Measurements from ENCODE around the gene EXOC4.

EXOC4 gene

DNA sequence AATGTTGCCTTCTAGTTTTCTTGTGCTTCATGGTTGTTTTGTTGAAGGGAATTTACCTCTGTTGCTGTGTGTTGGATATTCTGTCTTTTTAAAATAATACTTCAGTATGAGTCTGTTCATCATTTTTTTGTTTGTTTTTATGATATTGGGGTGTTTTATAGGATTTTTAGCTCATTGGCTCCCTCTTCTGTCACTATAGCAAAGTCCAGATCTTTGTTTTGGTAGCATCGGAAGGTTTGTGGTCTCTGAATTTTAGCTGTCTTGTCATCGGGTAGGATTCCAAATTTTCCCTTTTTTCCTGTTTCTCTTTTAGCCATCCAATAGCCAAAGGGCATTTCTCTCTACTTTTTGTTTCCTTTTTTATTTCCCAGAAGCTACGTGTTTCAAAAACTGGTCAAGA, 91.4 kb downstream of the EXOC4 start:
- H3K27me3 ChIP-seq (ENCODE audit: insufficient read depth, low read length): no peaks in the 10 kb centered on the region
- H3K36me3 ChIP-seq (ENCODE audit: insufficient read depth, low read length): no peaks in the 10 kb centered on the region
- no peak overlapping the region for H3K4me3 ChIP-seq (ENCODE audit: low read length)

DNA sequence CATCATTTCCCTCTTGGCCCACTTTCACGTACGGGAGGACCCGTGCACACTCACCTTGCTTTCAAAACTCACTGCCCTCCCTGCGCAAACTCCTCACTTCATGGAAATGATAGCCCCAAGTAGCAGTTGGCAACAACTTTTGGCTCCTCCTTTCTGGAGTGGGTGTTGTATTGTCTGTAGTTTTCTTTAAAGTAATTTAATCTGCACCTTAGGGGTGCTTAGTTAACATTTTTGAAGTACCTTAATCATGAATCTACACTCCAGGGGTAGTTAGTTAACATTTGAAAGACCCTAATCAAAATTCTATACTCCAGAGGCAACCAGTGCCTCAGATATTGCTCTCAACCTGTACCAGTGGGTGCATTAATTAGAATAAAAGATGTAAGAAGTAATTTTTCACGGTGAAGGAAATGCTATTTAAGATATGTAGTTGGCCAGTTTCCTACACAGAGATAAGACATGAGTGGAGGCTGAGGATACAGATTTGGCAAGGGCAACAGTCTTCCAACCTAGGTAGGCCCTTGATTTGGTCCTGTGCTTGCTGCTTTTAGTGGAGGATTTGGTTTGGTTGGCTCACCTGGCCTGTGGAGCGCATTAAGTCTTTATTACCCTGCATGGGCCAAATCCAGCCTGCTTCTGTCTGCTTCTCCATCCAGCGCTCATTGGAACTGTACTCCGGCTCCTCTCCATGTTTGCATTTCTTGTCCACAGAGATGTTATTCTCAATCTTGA, 93.0 kb downstream of the EXOC4 start:
- Histone ChIP-seq H3K4me3 (ENCODE audit: low read length) (no peak overlapping the region), H3K36me3 (ENCODE audit: insufficient read depth, low read length) (no peaks in the 10 kb centered on the region), H3K27me3 (ENCODE audit: insufficient read depth, low read length) (no peaks in the 10 kb centered on the region), H3K4me1 (ENCODE audit: insufficient read depth, low read length) (no peaks in the 10 kb centered on the region), H2AFZ (ENCODE audit: low read depth, low read length) (no peak overlapping the region), H3K9me3 (ENCODE audit: low read length) (no peaks in the 10 kb centered on the region)

More for the DNA sequence above, 91.4 kb downstream of the EXOC4 start:
- Histone ChIP-seq H3K4me1 (ENCODE audit: insufficient read depth, low read length) (no peaks in the 10 kb centered on the region), H3K9me3 (ENCODE audit: low read length) (no peaks in the 10 kb centered on the region), H2AFZ (ENCODE audit: low read depth, low read length) (no peak overlapping the region)

DNA sequence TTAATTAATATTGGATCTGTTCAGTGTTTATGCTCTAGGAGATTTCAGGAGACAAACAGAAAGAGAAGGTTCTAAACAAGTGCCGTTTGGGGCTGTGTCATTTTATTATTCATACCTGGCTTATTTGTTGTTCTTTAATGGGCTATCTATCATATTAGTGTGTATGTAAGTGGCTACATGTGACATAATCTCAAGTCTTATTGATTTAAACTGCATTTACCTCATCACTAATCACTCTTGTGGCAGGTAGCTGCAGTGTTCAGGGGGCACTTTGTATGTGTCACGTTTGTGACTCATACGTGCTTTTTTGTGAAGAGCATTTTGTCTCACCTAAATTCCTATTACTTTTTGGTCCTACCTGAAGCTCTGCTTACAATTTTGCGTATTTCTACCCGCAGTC, 95.4 kb downstream of the EXOC4 start:
- H3K27me3 ChIP-seq (ENCODE audit: insufficient read depth, low read length): no peaks in the 10 kb centered on the region
- H3K9me3 ChIP-seq (ENCODE audit: low read length): peaks cover 3% of the 10 kb centered on the region
- H3K36me3 ChIP-seq (ENCODE audit: insufficient read depth, low read length): no peaks in the 10 kb centered on the region
- no peak overlapping the region for H2AFZ ChIP-seq (ENCODE audit: low read depth, low read length)
- no peak overlapping the region for H3K4me3 ChIP-seq (ENCODE audit: low read length)
- no peaks in the 10 kb centered on the region for H3K4me1 ChIP-seq (ENCODE audit: insufficient read depth, low read length)

DNA sequence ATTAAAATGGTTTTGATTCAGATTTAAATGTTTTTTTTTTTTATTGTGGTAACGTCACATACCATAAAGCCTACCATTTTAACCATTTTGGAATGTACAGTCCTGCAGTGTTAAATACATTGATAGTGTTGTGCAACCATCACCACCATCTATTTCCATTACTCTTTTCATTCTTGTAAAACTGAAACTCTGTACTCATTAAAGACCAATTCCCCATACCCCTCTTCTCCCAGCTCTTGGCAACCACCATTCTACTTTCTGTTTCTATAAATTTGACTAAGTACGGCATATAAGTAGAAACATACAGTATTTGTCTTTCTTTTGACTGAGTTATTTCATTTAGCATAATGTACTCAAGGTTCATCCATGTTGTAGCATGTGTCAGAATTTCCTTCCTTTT, 96.2 kb downstream of the EXOC4 start:
- Histone ChIP-seq H3K9me3 (ENCODE audit: low read length) (peaks cover 3% of the 10 kb centered on the region), H3K4me3 (ENCODE audit: low read length) (no peak overlapping the region), H3K36me3 (ENCODE audit: insufficient read depth, low read length) (no peaks in the 10 kb centered on the region), H2AFZ (ENCODE audit: low read depth, low read length) (no peak overlapping the region), H3K27me3 (ENCODE audit: insufficient read depth, low read length) (no peaks in the 10 kb centered on the region), H3K4me1 (ENCODE audit: insufficient read depth, low read length) (no peaks in the 10 kb centered on the region)

DNA sequence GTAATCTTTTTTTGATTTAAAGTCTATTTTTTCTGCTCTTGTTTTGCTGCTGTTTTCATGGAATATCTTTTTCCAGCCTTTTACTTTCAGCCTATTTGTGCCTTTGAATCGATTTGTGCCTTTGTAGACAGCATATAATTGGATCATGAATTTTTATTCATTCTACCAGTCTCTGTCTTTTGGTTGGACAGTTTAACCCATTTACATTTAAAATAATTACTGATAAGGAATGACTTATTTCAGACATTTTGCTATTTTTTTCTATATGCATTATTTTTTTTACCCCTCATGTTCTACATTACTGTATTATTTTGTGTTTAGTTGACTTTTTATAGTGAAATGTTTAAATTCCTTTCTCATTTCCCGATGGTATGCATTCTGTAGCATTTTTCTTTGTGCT, 99.6 kb downstream of the EXOC4 start:
- Histone ChIP-seq H2AFZ (ENCODE audit: low read depth, low read length) (no peak overlapping the region), H3K4me1 (ENCODE audit: insufficient read depth, low read length) (no peaks in the 10 kb centered on the region), H3K4me3 (ENCODE audit: low read length) (no peak overlapping the region), H3K9me3 (ENCODE audit: low read length) (peaks cover 3% of the 10 kb centered on the region), H3K36me3 (ENCODE audit: insufficient read depth, low read length) (peaks cover 2% of the 10 kb centered on the region), H3K27me3 (ENCODE audit: insufficient read depth, low read length) (no peaks in the 10 kb centered on the region)

DNA sequence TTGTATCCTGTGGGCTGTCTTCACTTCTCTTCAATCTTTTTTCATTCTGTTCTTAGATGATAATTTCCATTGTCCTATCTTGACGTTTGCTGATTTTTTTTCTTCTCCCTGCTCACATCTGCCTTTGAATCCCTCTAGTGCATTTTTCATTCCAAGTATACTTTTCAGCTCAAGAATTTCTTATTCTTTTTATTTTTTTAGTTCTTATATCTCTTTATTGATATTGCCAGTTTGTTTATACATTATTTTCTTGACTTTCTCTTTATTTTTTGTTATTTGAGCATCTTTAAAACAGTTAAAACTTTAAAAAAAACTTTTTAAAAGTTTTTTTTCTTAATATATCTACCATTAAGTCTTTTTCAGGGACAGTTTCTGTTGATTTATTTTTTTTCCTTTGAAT, 100.9 kb downstream of the EXOC4 start:
- no peak overlapping the region for H3K4me3 ChIP-seq (ENCODE audit: low read length)
- H3K36me3 ChIP-seq (ENCODE audit: insufficient read depth, low read length): peaks cover 2% of the 10 kb centered on the region
- H2AFZ ChIP-seq (ENCODE audit: low read depth, low read length): no peak overlapping the region
- H3K4me1 ChIP-seq (ENCODE audit: insufficient read depth, low read length): no peaks in the 10 kb centered on the region
- H3K27me3 ChIP-seq (ENCODE audit: insufficient read depth, low read length): no peaks in the 10 kb centered on the region
- peaks cover 3% of the 10 kb centered on the region for H3K9me3 ChIP-seq (ENCODE audit: low read length)

DNA sequence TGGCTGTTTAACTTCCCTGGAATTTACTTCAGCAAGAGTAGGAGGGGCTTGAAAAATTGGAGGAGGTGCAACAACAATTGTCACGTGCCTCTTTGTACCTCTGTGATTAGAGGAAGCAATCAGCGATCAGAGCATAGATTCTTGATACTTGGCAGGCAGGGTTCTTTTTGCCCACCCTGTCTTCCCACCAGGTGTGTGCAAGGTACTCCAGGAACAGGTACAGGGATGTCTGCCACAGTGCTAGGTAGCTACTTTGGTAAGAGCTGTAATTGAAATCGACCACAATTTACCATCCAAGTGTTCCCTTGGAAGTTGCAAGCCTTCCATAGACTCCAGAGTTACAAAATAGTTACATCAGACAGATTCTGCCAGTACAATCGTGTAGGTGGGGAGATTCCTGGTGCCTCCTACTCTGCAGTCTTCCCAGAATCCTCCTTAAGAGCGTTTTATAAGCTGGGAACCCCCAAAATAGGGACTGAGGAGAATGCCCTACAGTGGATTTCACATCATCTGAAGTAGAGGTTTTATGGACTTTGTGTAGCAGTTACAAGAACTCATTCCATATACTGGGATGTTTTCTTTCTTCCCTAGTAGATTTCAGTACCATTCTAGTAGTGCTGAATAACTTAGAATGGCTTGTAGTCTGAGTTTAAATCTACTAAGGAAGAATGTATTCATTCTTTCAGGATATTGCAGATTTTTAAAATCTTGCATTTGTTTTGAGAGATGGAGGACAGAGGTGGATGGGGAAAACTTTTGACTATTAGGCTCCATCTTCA, 101.9 kb downstream of the EXOC4 start:
- Histone ChIP-seq H3K27me3 (ENCODE audit: insufficient read depth, low read length) (no peaks in the 10 kb centered on the region), H3K9me3 (ENCODE audit: low read length) (peaks cover 3% of the 10 kb centered on the region), H3K4me1 (ENCODE audit: insufficient read depth, low read length) (no peaks in the 10 kb centered on the region), H3K4me3 (ENCODE audit: low read length) (no peak overlapping the region), H2AFZ (ENCODE audit: low read depth, low read length) (no peak overlapping the region), H3K36me3 (ENCODE audit: insufficient read depth, low read length) (peaks cover 2% of the 10 kb centered on the region)

DNA sequence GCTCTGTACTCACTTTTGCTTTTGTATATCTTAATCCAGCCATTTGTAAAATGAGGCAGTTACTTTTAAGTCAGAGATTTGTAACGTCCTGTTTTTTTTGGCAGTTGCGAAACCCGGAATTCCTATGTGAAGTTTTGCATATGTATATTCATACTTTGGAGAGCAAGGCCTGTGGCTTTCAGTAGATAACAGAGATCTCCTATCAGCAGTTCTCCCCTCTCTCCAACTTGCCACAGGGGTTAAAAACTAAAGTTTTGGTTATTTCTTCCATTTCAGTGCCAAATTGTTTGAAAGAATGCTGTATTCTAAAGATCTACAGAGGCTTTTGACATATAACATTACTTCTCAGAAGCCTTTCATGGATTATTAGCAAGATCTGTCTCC, 102.4 kb downstream of the EXOC4 start:
- no peaks in the 10 kb centered on the region for H3K27me3 ChIP-seq (ENCODE audit: insufficient read depth, low read length)
- H2AFZ ChIP-seq (ENCODE audit: low read depth, low read length): no peak overlapping the region
- no peak overlapping the region for H3K4me3 ChIP-seq (ENCODE audit: low read length)
- no peaks in the 10 kb centered on the region for H3K4me1 ChIP-seq (ENCODE audit: insufficient read depth, low read length)
- peaks cover 2% of the 10 kb centered on the region for H3K36me3 ChIP-seq (ENCODE audit: insufficient read depth, low read length)
- H3K9me3 ChIP-seq (ENCODE audit: low read length): peaks cover 3% of the 10 kb centered on the region

DNA sequence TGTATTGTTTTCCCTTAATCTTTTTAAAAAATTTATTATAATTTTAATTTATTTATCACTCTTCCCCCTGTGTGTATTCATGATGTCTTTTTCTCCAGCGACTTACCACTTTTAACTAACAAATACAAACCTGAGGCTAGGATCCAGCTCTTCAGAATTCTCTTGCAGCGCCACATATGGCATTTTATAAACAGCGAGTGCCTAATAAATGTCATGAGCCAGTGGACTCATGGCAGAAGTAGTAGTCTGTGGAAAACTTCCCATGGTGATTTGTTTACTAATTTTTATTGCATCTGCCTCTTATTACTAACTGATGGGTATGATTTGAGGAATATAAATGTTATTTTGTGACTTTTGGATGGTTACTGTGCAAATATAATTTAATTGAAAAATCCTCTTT, 102.9 kb downstream of the EXOC4 start:
- Histone ChIP-seq H3K4me3 (ENCODE audit: low read length) (no peak overlapping the region), H3K9me3 (ENCODE audit: low read length) (peaks cover 3% of the 10 kb centered on the region), H2AFZ (ENCODE audit: low read depth, low read length) (no peak overlapping the region), H3K36me3 (ENCODE audit: insufficient read depth, low read length) (peaks cover 2% of the 10 kb centered on the region), H3K4me1 (ENCODE audit: insufficient read depth, low read length) (no peaks in the 10 kb centered on the region), H3K27me3 (ENCODE audit: insufficient read depth, low read length) (no peaks in the 10 kb centered on the region)

DNA sequence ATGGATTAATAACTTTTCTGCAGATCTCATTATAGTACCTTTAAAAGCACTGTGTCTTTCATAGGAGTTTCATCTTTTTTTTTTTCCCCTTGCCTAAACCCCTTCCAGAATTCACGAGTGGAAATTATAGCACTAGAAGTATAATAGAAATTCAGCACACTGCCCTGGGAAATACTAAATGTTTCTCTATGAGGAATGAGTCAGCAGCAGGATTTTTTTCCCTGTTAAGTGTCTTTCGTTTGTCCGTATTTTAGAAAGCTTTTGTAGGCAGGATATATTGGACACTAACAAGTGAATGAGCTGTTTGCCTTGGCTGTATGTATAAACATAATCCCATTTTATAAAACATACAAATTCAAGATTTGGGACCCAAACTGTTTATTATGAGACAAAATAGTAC, 105.8 kb downstream of the EXOC4 start:
- Histone ChIP-seq H3K4me3 (ENCODE audit: low read length) (no peak overlapping the region), H3K9me3 (ENCODE audit: low read length) (no peaks in the 10 kb centered on the region), H2AFZ (ENCODE audit: low read depth, low read length) (no peak overlapping the region), H3K27me3 (ENCODE audit: insufficient read depth, low read length) (no peaks in the 10 kb centered on the region), H3K36me3 (ENCODE audit: insufficient read depth, low read length) (peaks cover 2% of the 10 kb centered on the region), H3K4me1 (ENCODE audit: insufficient read depth, low read length) (no peaks in the 10 kb centered on the region)

DNA sequence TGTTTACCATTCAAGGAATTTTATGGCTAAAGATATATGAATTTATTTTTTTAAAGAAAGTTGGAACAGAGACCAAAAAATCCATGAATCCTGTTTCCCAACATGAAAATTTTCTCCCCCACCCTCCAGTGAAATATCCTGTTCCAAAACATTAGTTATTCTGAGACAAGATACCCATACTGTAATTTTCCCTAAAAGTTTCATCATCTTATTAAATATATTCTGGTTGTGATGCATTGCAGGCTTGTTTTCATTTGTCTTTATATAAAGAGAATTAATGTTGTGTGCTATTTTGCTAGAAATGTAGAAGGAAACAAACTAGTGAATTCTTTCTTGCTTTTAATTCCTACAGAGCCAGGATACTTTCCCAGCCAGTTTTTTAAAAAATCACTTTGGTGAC, 106.6 kb downstream of the EXOC4 start:
- Histone ChIP-seq H3K27me3 (ENCODE audit: insufficient read depth, low read length) (no peaks in the 10 kb centered on the region), H2AFZ (ENCODE audit: low read depth, low read length) (no peak overlapping the region), H3K4me3 (ENCODE audit: low read length) (no peak overlapping the region), H3K4me1 (ENCODE audit: insufficient read depth, low read length) (no peaks in the 10 kb centered on the region), H3K9me3 (ENCODE audit: low read length) (no peaks in the 10 kb centered on the region), H3K36me3 (ENCODE audit: insufficient read depth, low read length) (peaks cover 2% of the 10 kb centered on the region)

DNA sequence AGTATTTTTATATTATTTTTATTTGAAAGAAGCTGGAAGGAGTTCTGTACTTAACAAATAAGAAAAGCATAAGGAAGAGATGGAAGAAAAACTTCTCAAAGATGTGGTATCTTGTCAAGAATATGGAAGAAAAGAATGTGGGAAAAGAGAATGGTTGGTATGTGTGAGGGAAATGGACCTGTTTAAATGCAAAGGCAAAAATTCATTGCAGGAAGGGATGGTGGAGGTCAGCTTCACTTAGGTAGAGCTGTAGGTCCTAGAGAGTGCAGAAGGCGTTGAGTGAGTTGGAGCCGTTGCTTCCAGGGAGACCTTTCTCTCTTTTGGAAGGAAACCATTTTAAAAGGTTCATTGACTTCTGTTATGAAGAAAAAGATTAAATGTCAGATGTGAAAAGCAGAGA, 107.3 kb downstream of the EXOC4 start:
- no peaks in the 10 kb centered on the region for H3K4me1 ChIP-seq (ENCODE audit: insufficient read depth, low read length)
- no peaks in the 10 kb centered on the region for H3K27me3 ChIP-seq (ENCODE audit: insufficient read depth, low read length)
- H3K9me3 ChIP-seq (ENCODE audit: low read length): no peaks in the 10 kb centered on the region
- H3K4me3 ChIP-seq (ENCODE audit: low read length): no peak overlapping the region
- peaks cover 2% of the 10 kb centered on the region for H3K36me3 ChIP-seq (ENCODE audit: insufficient read depth, low read length)
- no peak overlapping the region for H2AFZ ChIP-seq (ENCODE audit: low read depth, low read length)

DNA sequence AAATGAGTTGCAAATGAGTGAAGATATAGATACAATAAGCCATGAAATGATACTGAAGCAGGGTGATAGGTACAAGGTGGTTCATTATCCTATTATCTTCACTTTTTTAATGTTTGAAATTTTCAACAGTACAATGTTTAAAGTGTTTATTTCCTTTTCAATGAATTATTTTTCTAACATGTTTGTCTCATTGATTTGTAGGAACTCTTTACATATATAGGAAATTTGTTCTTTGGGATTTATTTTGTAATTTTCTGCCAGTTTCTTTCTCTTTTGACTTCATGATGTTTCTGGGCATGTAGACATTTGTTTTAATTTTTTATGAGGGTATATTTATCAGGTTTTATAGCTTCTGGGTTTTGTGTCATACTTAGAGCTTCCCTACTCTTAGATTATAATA, 108.9 kb downstream of the EXOC4 start:
- Histone ChIP-seq H3K4me3 (ENCODE audit: low read length) (no peak overlapping the region), H3K27me3 (ENCODE audit: insufficient read depth, low read length) (no peaks in the 10 kb centered on the region), H3K36me3 (ENCODE audit: insufficient read depth, low read length) (no peaks in the 10 kb centered on the region), H3K9me3 (ENCODE audit: low read length) (no peaks in the 10 kb centered on the region), H2AFZ (ENCODE audit: low read depth, low read length) (no peak overlapping the region), H3K4me1 (ENCODE audit: insufficient read depth, low read length) (no peaks in the 10 kb centered on the region)
